OCI-LY7 (cell line): ENCODE results near the gene POMC. TPM values are rescaled to one million over a fixed set of nuclear protein-coding genes. Genes with fewer than 3 reads are reported as not detected.

Source experiments
- BruUV-seq: library from RNA; stranded (reverse); fragments of 400-500 nt; replicated peaks from 2 replicates; lab custom pipeline; 2021; lab: Mats Ljungman, UMichigan
- CTCF ChIA-PET: fragments of 300-600 bp; sonication (Branson Sonifier 250); formaldehyde crosslinking; loops from one replicate; lab custom pipeline; 2022; ENCODE audit warnings: antibody characterized with exemption; ENCODE audit not compliant: unreplicated experiment; lab: Charles Lee
- POLR2A ChIA-PET: fragments of 300-600 bp; sonication (Branson Sonifier 250); formaldehyde crosslinking; loops from one replicate; lab custom pipeline; 2022; ENCODE audit warnings: antibody characterized with exemption; lab: Charles Lee
- DNase-seq: peaks from one replicate; pipeline ENCODE4 v3.0.0-alpha.2; 2015; ENCODE audit warnings: low spot score
- H2AFZ ChIP-seq: fragments of 200-600 bp; sonication (generic), shearing (Covaris generic); 2 replicates; pipeline ENCODE4 v1.6.1; 2014; ENCODE audit warnings: mild to moderate bottlenecking, antibody characterized with exemption, low read length, moderate library complexity
- H3K27ac ChIP-seq: fragments of 200-600 bp; sonication (generic); 2 replicates; pipeline ENCODE4 v1.5.1; 2014; ENCODE audit warnings: mixed run types, low read depth, mild to moderate bottlenecking, moderate library complexity, low read length, inconsistent platforms; ENCODE audit not compliant: poor library complexity, severe bottlenecking
- H3K36me3 ChIP-seq: fragments of 200-600 bp; sonication (generic); 2 replicates; pipeline ENCODE4 v1.6.1; 2014; ENCODE audit warnings: mild to moderate bottlenecking, antibody characterized with exemption, low read length, moderate library complexity, mixed read lengths; ENCODE audit not compliant: insufficient read depth
- H3K4me1 ChIP-seq: fragments of 200-600 bp; sonication (generic); 2 replicates; pipeline ENCODE4 v1.5.1; 2014; ENCODE audit warnings: mild to moderate bottlenecking, low read length; ENCODE audit not compliant: insufficient read depth, poor library complexity, severe bottlenecking
- H3K4me2 ChIP-seq: fragments of 200-600 bp; sonication (generic); 2 replicates; pipeline ENCODE4 v1.6.1; 2014; ENCODE audit warnings: mild to moderate bottlenecking, low read length
- H3K4me3 ChIP-seq: fragments of 200-600 bp; sonication (generic); 2 replicates; pipeline ENCODE4 v1.5.1; 2014; ENCODE audit warnings: mild to moderate bottlenecking, low read depth, low read length; ENCODE audit not compliant: poor library complexity, severe bottlenecking
- H3K79me2 ChIP-seq: fragments of 200-600 bp; sonication (generic); 2 replicates; pipeline ENCODE4 v1.6.1; 2016; ENCODE audit warnings: low read depth, mild to moderate bottlenecking, low read length, moderate library complexity, mixed read lengths; ENCODE audit not compliant: insufficient read depth
- H3K9me2 ChIP-seq: fragments of 200-600 bp; sonication (generic); 2 replicates; pipeline ENCODE4 v1.6.1; 2016; ENCODE audit warnings: mild to moderate bottlenecking, low read length, mixed read lengths; ENCODE audit not compliant: insufficient read depth
- H3K9me3 ChIP-seq: fragments of 200-600 bp; sonication (generic); 2 replicates; pipeline ENCODE4 v1.6.1; 2014; ENCODE audit warnings: mild to moderate bottlenecking, mixed run types, low read length, mixed read lengths
- H4K20me1 ChIP-seq: fragments of 200-600 bp; sonication (generic); 2 replicates; pipeline ENCODE4 v1.6.1; 2014; ENCODE audit warnings: mild to moderate bottlenecking, antibody characterized with exemption, low read length, moderate library complexity, mixed read lengths; ENCODE audit not compliant: insufficient read depth
- CTCF ChIP-seq: fragments of 200-600 bp; sonication (generic); conservative IDR thresholded peaks from 2 replicates; pipeline ENCODE4 v1.5.1; 2014; ENCODE audit warnings: mild to moderate bottlenecking, antibody characterized with exemption, low read length, moderate library complexity, mixed read lengths
- EZH2phosphoT487 ChIP-seq: fragments of 200-600 bp; sonication (generic); IDR thresholded peaks from 2 replicates; pipeline ENCODE4 v1.6.1; 2018; ENCODE audit warnings: low read depth, borderline replicate concordance, mild to moderate bottlenecking, mixed run types, antibody characterized with exemption, low read length, moderate library complexity, mixed read lengths
- intact Hi-C: fragments of 100-400 bp; cut with micrococcal nuclease; formaldehyde crosslinking; loops from one replicate; pipeline ENCODE4 v1.10.0; 2022; ENCODE audit not compliant: unreplicated experiment
- total RNA-seq, 2 experiments: library from RNA; depleted of rRNA in 1 of 2; stranded (reverse); fragments of >200 nt in 1 of 2; shearing (Covaris generic) in 1 of 2; gene quantifications; 2 replicates each; pipeline ENCODE4 v1.2.3, GENCODE V29; 2014 to 2022

The POMC gene
- total RNA-seq, 2 experiments from 2014 or later: not detected

GRCh38 chr2:25161055-25161781, 7.2 kb downstream of the POMC start:
- no peak for DNase-seq
- H4K20me1 ChIP-seq: no peaks in the 10 kb centered on the region
- intact Hi-C loops: no loop called here
- no peaks in the 10 kb centered on the region for H3K79me2 ChIP-seq
- H3K36me3 ChIP-seq: no peaks in the 10 kb centered on the region
- no peaks in the 10 kb centered on the region for H3K9me3 ChIP-seq
- H3K27ac ChIP-seq: no peak overlapping the region
- TF ChIP-seq EZH2phosphoT487: no peak
- no peak for TF ChIP-seq CTCF
- H3K4me3 ChIP-seq: no peak overlapping the region
- CTCF ChIA-PET: no interaction called here
- H2AFZ ChIP-seq: no peak overlapping the region
- no peak overlapping the region for H3K4me2 ChIP-seq
- BruUV-seq: no TSS peak
- POLR2A ChIA-PET: no interaction called here
- peaks cover 5% of the 10 kb centered on the region for H3K4me1 ChIP-seq
- H3K9me2 ChIP-seq: no peaks in the 10 kb centered on the region

- POLR2A ChIA-PET: no interaction called here
- no peaks in the 10 kb centered on the region for H4K20me1 ChIP-seq
- intact Hi-C loops: no loop called here
- no peak overlapping the region for H2AFZ ChIP-seq
- TF ChIP-seq CTCF: no peak
- TF ChIP-seq EZH2phosphoT487: no peak
- no peaks in the 10 kb centered on the region for H3K36me3 ChIP-seq
- no peak overlapping the region for H3K4me3 ChIP-seq
- H3K9me2 ChIP-seq: no peaks in the 10 kb centered on the region
- no peak for DNase-seq
- no TSS peak for BruUV-seq
- H3K79me2 ChIP-seq: no peaks in the 10 kb centered on the region
- H3K4me1 ChIP-seq: no peaks in the 10 kb centered on the region
- H3K9me3 ChIP-seq: no peaks in the 10 kb centered on the region
- CTCF ChIA-PET: no interaction called here
- no peak overlapping the region for H3K27ac ChIP-seq
- H3K4me2 ChIP-seq: no peak overlapping the region
These were observed 8.0 kb downstream of the POMC start for GRCh38 chr2:25160376-25160775.

GRCh38 chr2:25159949-25160348, 8.4 kb downstream of the POMC start:
- Histone ChIP-seq H3K79me2 (no peaks in the 10 kb centered on the region), H3K9me3 (no peaks in the 10 kb centered on the region), H3K4me2 (no peak overlapping the region), H4K20me1 (no peaks in the 10 kb centered on the region), H3K4me3 (no peak overlapping the region), H3K4me1 (no peaks in the 10 kb centered on the region), H3K9me2 (no peaks in the 10 kb centered on the region), H3K36me3 (no peaks in the 10 kb centered on the region), H2AFZ (no peak overlapping the region), H3K27ac (no peak overlapping the region)
- TF ChIP-seq EZH2phosphoT487 (no peak), CTCF (no peak)
- DNase-seq: no peak
- intact Hi-C loops: no loop called here
- CTCF ChIA-PET: no interaction called here
- BruUV-seq: no TSS peak
- POLR2A ChIA-PET: no interaction called here
